Vagina (tissue), 2 donors: ENCODE measurements around the gene CCDC88A.

Source experiments
- POLR2A ChIP-seq, 2 donors: fragments of 450-650 bp; IDR thresholded peaks; one replicate each; pipeline ENCODE4 v1.6.1; 2017; ENCODE audit warnings: antibody characterized with exemption in 2 of 2, mild to moderate bottlenecking in 2 of 2, moderate library complexity in 2 of 2
- POLR2AphosphoS5 ChIP-seq, 2 donors: sonication (generic); formaldehyde crosslinking; IDR thresholded peaks; one replicate each; pipeline ENCODE4 v1.9.0; 2017; ENCODE audit warnings: antibody characterized with exemption in 2 of 2, mild to moderate bottlenecking in 2 of 2, low read depth in 1 of 2; ENCODE audit not compliant: insufficient read depth in 1 of 2
- TF ChIP-seq, protein P1 (sequence below), 3 experiments: fragments of 450-650 bp in 2 of 3; fragments of 200-600 bp in 1 of 3; sonication (generic) in 1 of 3; IDR thresholded peaks; one replicate each; pipeline ENCODE4 v1.5.1; 2017 to 2019; ENCODE audit warnings: antibody characterized with exemption in 3 of 3, mild to moderate bottlenecking in 2 of 3, moderate library complexity in 2 of 3

DNA sequence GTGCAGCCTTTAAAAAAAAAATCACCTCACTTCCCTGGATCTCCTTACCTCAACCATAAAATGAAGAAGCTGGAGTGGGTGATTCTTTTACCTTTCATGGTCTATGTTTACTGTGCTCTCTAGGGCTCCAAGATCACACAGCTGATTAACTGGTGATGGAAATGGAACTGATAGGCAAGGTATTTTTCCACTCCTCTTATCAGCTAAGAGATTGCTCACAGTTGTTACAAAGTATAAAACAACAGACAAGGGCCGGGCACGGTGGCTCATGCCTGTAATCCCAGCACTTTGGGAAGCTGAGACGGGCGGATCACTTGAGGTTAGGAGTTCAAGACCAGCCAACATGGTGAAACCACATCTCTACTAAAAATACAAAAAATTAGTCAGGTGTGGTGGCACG is 172.6 kb downstream of the CCDC88A start:
- TF ChIP-seq, protein P1, sequence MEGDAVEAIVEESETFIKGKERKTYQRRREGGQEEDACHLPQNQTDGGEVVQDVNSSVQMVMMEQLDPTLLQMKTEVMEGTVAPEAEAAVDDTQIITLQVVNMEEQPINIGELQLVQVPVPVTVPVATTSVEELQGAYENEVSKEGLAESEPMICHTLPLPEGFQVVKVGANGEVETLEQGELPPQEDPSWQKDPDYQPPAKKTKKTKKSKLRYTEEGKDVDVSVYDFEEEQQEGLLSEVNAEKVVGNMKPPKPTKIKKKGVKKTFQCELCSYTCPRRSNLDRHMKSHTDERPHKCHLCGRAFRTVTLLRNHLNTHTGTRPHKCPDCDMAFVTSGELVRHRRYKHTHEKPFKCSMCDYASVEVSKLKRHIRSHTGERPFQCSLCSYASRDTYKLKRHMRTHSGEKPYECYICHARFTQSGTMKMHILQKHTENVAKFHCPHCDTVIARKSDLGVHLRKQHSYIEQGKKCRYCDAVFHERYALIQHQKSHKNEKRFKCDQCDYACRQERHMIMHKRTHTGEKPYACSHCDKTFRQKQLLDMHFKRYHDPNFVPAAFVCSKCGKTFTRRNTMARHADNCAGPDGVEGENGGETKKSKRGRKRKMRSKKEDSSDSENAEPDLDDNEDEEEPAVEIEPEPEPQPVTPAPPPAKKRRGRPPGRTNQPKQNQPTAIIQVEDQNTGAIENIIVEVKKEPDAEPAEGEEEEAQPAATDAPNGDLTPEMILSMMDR (IDR thresholded peaks at IDR 0.05) = no peak
- TF ChIP-seq POLR2AphosphoS5 (IDR thresholded peaks at IDR 0.05; ENCODE audit: insufficient read depth in 1 of 2, low read depth in 1 of 2) (no peak), POLR2A (IDR thresholded peaks at IDR 0.05) (no peak)
